ENCODE results near the gene TET2.

- no peak for TF ChIP-seq CTCF (conservative IDR thresholded peaks at IDR 0.05)
- TF ChIP-seq ZFX (IDR thresholded peaks at IDR 0.05): no peak
These were observed 40.2 kb upstream of the TET2 start for GRCh38 chr4:105106426-105106825.

All from C4-2B (cell line).